Osteocyte (in vitro differentiated cells): ENCODE results near the gene FSTL5. TPM values are rescaled to one million over a fixed set of nuclear protein-coding genes. Genes with fewer than 3 reads are reported as not detected.

Experiments
- DNase-seq: peaks from one replicate; pipeline ENCODE4 v3.0.0; 2021; ENCODE audit warnings: mixed read lengths; ENCODE audit not compliant: unreplicated experiment; ENCODE audit errors: extremely low spot score
- H3K27ac Mint-ChIP-seq: one replicate; pipeline ENCODE4 v1.8.0; 2021; ENCODE audit warnings: mild to moderate bottlenecking, mixed read lengths; ENCODE audit not compliant: unreplicated experiment
- H3K27me3 Mint-ChIP-seq: one replicate; pipeline ENCODE4 v1.8.0; 2021; ENCODE audit warnings: mixed read lengths; ENCODE audit not compliant: unreplicated experiment
- H3K36me3 Mint-ChIP-seq: one replicate; pipeline ENCODE4 v1.8.0; 2021; ENCODE audit warnings: mixed read lengths; ENCODE audit not compliant: unreplicated experiment
- H3K4me1 Mint-ChIP-seq: one replicate; pipeline ENCODE4 v1.8.0; 2021; ENCODE audit warnings: mixed read lengths; ENCODE audit not compliant: unreplicated experiment
- H3K4me3 Mint-ChIP-seq: one replicate; pipeline ENCODE4 v1.8.0; 2021; ENCODE audit warnings: mild to moderate bottlenecking, moderate library complexity, mixed read lengths; ENCODE audit not compliant: unreplicated experiment
- H3K9me3 Mint-ChIP-seq: one replicate; pipeline ENCODE4 v1.8.0; 2021; ENCODE audit warnings: mixed read lengths; ENCODE audit not compliant: unreplicated experiment
- total RNA-seq: library from RNA; stranded (reverse); gene quantifications from 2 replicates; pipeline ENCODE4 v1.2.1, GENCODE V29; 2021
- TF ChIP-seq, protein P1 (sequence below): fragments of 200-600 bp; sonication (generic); IDR thresholded peaks from 2 replicates; pipeline ENCODE4 v1.5.0; 2021; ENCODE audit warnings: antibody characterized with exemption, mild to moderate bottlenecking, moderate library complexity

Gene FSTL5
- total RNA-seq, 1 donor from 2014 or later = 0.11 TPM

DNA sequence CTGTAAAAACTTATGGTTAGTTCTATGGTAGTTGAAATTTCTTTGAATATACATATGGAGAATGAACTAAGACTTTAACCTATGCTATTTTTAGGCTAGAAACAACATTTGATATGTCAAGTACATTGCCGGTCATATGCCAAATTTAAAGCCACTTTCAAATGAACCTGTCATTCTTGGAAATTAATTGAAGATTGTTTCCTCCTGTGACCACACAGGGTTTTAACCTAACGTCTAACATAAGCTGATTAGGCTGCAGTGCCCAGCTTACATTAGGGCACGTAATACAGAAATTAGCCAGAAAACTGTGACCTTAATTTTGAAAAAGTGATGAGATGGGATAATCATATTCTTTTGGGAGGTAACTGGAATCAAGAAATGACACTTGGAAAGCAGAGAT lies 645.9 kb downstream of the FSTL5 start:
- H3K27ac Mint-ChIP-seq = no peak overlapping the region

DNA sequence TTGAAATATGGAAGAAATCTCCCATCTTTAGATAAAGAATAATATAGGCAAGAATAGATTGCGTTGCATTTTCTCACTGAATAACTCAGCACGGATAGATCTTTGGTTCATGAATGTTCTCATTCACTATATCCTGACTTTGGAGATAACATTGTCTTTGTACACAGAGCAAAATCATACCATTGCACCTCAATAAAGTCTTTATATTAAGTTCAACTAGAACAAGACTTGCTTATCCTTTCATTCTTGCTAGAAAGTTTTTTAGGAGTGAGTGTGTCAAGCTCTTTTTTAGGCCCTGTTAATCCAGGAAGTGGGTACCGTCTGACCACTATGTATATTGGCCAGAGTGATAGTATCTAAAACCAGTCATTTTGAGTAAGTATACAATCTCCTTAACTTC lies 658.7 kb downstream of the FSTL5 start:
- no peak for DNase-seq
- Mint-ChIP-seq H3K4me3 (no peak overlapping the region), H3K27me3 (peaks cover 11% of the 10 kb centered on the region), H3K4me1 (no peaks in the 10 kb centered on the region), H3K27ac (no peak overlapping the region), H3K36me3 (no peaks in the 10 kb centered on the region), H3K9me3 (no peaks in the 10 kb centered on the region)
- TF ChIP-seq, protein P1, sequence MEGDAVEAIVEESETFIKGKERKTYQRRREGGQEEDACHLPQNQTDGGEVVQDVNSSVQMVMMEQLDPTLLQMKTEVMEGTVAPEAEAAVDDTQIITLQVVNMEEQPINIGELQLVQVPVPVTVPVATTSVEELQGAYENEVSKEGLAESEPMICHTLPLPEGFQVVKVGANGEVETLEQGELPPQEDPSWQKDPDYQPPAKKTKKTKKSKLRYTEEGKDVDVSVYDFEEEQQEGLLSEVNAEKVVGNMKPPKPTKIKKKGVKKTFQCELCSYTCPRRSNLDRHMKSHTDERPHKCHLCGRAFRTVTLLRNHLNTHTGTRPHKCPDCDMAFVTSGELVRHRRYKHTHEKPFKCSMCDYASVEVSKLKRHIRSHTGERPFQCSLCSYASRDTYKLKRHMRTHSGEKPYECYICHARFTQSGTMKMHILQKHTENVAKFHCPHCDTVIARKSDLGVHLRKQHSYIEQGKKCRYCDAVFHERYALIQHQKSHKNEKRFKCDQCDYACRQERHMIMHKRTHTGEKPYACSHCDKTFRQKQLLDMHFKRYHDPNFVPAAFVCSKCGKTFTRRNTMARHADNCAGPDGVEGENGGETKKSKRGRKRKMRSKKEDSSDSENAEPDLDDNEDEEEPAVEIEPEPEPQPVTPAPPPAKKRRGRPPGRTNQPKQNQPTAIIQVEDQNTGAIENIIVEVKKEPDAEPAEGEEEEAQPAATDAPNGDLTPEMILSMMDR = no peak

More for the DNA sequence above, 645.9 kb downstream of the FSTL5 start:
- TF ChIP-seq, protein P1 = no peak
- DNase-seq = no peak
- no peak overlapping the region for H3K4me3 Mint-ChIP-seq
- H3K4me1 Mint-ChIP-seq = no peaks in the 10 kb centered on the region
- no peaks in the 10 kb centered on the region for H3K9me3 Mint-ChIP-seq
- H3K36me3 Mint-ChIP-seq = no peaks in the 10 kb centered on the region
- H3K27me3 Mint-ChIP-seq = peaks cover 25% of the 10 kb centered on the region

DNA sequence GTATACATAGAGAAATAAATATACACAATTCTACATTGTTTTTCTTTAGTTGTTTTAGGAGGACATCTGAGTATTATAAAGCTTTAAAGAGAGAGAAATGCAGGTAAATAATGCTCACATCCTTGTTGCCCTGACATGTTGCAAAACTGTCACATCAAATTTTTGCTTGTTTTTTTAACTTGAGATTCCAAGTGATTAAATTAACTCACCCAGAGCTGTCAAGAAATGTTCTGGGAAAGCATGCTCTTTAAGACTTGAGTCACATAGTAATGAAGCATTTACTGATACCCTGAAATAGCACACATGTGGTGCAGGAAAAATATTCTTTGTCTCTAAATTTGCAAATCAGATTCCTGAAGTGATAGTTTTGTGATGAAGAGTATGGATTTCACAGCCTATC lies 665.6 kb downstream of the FSTL5 start:
- Mint-ChIP-seq H3K4me3 (no peak overlapping the region), H3K27ac (no peak overlapping the region), H3K9me3 (no peaks in the 10 kb centered on the region), H3K4me1 (no peaks in the 10 kb centered on the region), H3K27me3 (peaks cover 21% of the 10 kb centered on the region), H3K36me3 (no peaks in the 10 kb centered on the region)
- TF ChIP-seq, protein P1 = no peak
- DNase-seq = no peak

DNA sequence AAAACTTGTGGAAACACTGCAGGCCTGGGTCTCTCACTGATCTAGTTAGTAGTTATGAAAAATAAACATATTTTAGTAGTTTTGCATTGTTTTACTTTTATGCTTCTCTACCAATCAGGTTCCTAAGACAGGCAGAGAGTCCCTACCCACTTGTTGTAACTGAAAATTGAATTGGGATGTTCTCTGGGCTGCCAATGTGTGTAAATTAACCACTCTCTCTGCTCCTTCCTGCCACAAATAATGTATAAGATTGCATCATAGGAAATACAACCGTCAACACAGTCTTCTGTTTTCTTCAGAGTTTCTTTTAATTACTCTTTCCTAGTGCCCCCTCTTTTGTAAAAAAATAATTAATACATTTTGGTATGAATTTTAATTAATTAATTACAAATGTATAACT lies 677.3 kb downstream of the FSTL5 start:
- H3K4me3 Mint-ChIP-seq = no peak overlapping the region
- no peaks in the 10 kb centered on the region for H3K9me3 Mint-ChIP-seq
- H3K4me1 Mint-ChIP-seq = no peaks in the 10 kb centered on the region
- no peak for DNase-seq
- H3K27ac Mint-ChIP-seq = no peak overlapping the region
- TF ChIP-seq, protein P1 = no peak
- no peaks in the 10 kb centered on the region for H3K36me3 Mint-ChIP-seq
- peaks cover 19% of the 10 kb centered on the region for H3K27me3 Mint-ChIP-seq

DNA sequence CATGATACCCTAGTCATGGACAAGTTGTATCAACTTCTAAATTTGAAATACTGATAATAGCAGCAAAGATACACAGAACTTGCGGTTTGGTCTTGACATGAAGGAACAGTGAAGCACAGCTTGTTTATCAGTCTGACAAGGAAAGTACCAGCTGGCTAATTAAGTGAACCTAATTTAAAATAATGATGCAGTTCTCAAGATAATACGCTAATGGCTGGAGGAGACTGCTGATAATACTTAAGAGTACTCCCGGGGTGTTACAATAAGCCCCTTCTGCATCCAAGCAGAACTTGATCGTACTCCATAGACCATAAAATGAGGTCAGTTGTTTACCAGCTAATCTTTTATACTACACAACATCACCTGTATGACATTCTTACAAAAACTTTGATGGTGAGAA lies 697.5 kb downstream of the FSTL5 start:
- TF ChIP-seq, protein P1 = no peak
- H3K4me1 Mint-ChIP-seq = no peaks in the 10 kb centered on the region
- no peak for DNase-seq
- H3K27ac Mint-ChIP-seq = no peak overlapping the region
- peaks cover 14% of the 10 kb centered on the region for H3K27me3 Mint-ChIP-seq
- H3K9me3 Mint-ChIP-seq = no peaks in the 10 kb centered on the region
- H3K4me3 Mint-ChIP-seq = no peak overlapping the region
- H3K36me3 Mint-ChIP-seq = no peaks in the 10 kb centered on the region
